ENCODE data around the gene HSPA1B. TPM values are rescaled to one million over a fixed set of nuclear protein-coding genes. Genes with fewer than 3 reads are reported as not detected.
"Not testable (repeated sequence)": the region's sequence is repeated elsewhere in the genome, so short reads cannot be mapped to it uniquely, and the experiment has no call there.

HSPA1B gene
- total RNA-seq, 1 experiment from 2014 or later = 214 TPM

DNA sequence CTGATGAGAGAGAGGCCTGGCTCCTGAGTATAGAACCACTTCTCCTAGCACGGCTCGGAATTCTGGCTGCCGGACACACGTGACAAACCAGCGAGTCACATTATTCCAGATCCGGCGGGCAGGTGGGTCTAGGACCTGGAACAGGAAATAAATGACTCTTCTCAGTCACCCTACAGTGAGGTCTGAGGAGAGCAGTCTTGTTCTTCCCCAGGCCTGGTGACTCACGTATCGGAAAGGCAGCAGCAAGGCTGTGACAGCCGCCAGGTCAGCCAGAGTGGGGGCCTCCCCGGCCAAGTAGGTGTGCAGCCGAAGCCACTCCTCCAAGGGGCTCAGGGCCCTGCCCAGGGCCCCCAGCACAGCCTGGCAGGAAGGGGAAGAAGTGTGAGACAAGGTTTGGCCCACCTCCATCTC lies 34.8 kb upstream of the HSPA1B start (continued):
- TF ChIP-seq, protein P1, sequence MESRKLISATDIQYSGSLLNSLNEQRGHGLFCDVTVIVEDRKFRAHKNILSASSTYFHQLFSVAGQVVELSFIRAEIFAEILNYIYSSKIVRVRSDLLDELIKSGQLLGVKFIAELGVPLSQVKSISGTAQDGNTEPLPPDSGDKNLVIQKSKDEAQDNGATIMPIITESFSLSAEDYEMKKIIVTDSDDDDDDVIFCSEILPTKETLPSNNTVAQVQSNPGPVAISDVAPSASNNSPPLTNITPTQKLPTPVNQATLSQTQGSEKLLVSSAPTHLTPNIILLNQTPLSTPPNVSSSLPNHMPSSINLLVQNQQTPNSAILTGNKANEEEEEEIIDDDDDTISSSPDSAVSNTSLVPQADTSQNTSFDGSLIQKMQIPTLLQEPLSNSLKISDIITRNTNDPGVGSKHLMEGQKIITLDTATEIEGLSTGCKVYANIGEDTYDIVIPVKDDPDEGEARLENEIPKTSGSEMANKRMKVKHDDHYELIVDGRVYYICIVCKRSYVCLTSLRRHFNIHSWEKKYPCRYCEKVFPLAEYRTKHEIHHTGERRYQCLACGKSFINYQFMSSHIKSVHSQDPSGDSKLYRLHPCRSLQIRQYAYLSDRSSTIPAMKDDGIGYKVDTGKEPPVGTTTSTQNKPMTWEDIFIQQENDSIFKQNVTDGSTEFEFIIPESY (IDR thresholded peaks at IDR 0.05; ENCODE audit: extremely low read depth, insufficient replicate concordance, low read length) = no peak
- TF ChIP-seq YY1 (IDR thresholded peaks at IDR 0.05; ENCODE audit: extremely low read depth, insufficient replicate concordance, low read depth, low read length) = no peak
- peak; percentile 62; the same call in 1 of the 2 replicates for TF ChIP-seq CBX3 (IDR thresholded peaks at IDR 0.05; ENCODE audit: low read depth)
- TF ChIP-seq CEBPB (IDR thresholded peaks at IDR 0.05; ENCODE audit: low read depth) = no peak
- no peak for TF ChIP-seq SRF (IDR thresholded peaks at IDR 0.05; ENCODE audit: low read depth)
- peak; percentile 58 for TF ChIP-seq FOSL1 (IDR thresholded peaks at IDR 0.05; ENCODE audit: low read depth)
- TF ChIP-seq TCF7L2 (IDR thresholded peaks at IDR 0.05; ENCODE audit: borderline replicate concordance, extremely low read depth, insufficient read depth, insufficient read length) = no peak
- TF ChIP-seq, protein P2, sequence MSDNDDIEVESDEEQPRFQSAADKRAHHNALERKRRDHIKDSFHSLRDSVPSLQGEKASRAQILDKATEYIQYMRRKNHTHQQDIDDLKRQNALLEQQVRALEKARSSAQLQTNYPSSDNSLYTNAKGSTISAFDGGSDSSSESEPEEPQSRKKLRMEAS (IDR thresholded peaks at IDR 0.05) = peak; percentile 86
- no peak for TF ChIP-seq ZNF274 (IDR thresholded peaks at IDR 0.05; ENCODE audit: low read depth, low read length)
- 0 out of 2 replicates have a peak, but pooled peaks have one; percentile 9 for TF ChIP-seq RAD21 (IDR thresholded peaks at IDR 0.05; ENCODE audit: low read depth)
- TF ChIP-seq ELF1 (IDR thresholded peaks at IDR 0.05; ENCODE audit: borderline replicate concordance, low read depth) = no peak; the same call in 1 of the 2 replicates
- TF ChIP-seq SIN3A (IDR thresholded peaks at IDR 0.05; ENCODE audit: low read depth) = peak; percentile 78
- TF ChIP-seq EZH2 (IDR thresholded peaks at IDR 0.05) = no peak
- peak; percentile 55; the same call in 1 of the 2 replicates for TF ChIP-seq JUND (IDR thresholded peaks at IDR 0.05)

DNA sequence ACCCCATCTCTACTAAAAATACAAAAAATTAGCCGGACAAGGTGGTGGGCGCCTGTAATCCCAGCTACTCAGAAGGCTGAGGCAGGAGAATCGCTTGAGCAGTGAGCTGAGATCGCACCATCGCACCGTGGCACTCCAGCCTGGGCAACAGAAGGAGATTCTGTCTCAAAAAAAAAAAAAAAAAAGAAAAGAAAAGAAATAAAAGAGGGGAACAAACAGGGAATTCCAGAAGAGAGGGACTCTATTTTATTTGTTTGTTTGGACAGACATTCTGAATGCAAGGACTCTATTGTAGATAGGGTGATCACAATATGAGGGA lies 33.7 kb upstream of the HSPA1B start:
- Histone ChIP-seq H3K36me3 (ENCODE audit: control insufficient read depth in 1 of 2, insufficient read depth in 2 of 2, low read length in 2 of 2) (peaks cover 11 to 27% of the 10 kb centered on the region in 2 experiments; a peak in 3 of 4 replicates), H3K27ac (ENCODE audit: low read depth, low read length) (peak overlapping the region; percentile 98), H3K79me2 (ENCODE audit: insufficient read depth, low read length) (peaks cover 63% of the 10 kb centered on the region), H3K4me3 (replicated peaks in 1 of 2; ENCODE audit: low read depth in 1 of 2, low read length in 2 of 2) (peak overlapping the region; percentile 70 to 93), H3K9ac (ENCODE audit: low read length) (peak overlapping the region; percentile 97), H3K4me2 (ENCODE audit: low read length) (peak overlapping the region; percentile 99), H3K4me1 (ENCODE audit: control insufficient read depth in 1 of 2, insufficient read depth in 2 of 2, low read length in 2 of 2) (peaks cover 24 to 45% of the 10 kb centered on the region in 2 experiments)
- BruUV-seq (replicated peaks); ATAC-seq; H3K27me3 ChIP-seq (ENCODE audit: insufficient read depth, low read length); H4K20me1 ChIP-seq (ENCODE audit: insufficient read depth); H3K9me3 ChIP-seq (ENCODE audit: control insufficient read depth in 1 of 2, insufficient read depth in 1 of 2, low read depth in 1 of 2, low read length in 2 of 2); DNase-seq (ENCODE audit: low read depth, low spot score); intact Hi-C loops (cut with micrococcal nuclease); H3K9me2 ChIP-seq (ENCODE audit: insufficient read depth); CTCF ChIA-PET; H2AFZ ChIP-seq (ENCODE audit: low read depth, low read length, poor library complexity, severe bottlenecking); RAD21 ChIA-PET (ENCODE audit: low non-redundant PET in 1 of 2, low total read pairs in 2 of 2, uncharacterized antibody in 2 of 2, unreplicated experiment in 2 of 2): not testable (repeated sequence)
- POLR2A ChIA-PET = interaction anchor here (0.7 kb wide), 2 partner anchors 13 to 16 kb away, joined by 4 read pairs; partner anchors contain the start of genes LSM2 and VWA7
